WTC11 (cell line): Measurements from ENCODE around the gene ADAMTS15. TPM values are rescaled to one million over a fixed set of nuclear protein-coding genes. Genes with fewer than 3 reads are reported as not detected.

ENCODE experiments used
- ATAC-seq: fragments of 200-7000 bp; cut with Tn5 transposase; 2 replicates; pipeline ENCODE4 v1.10.0; 2021; ENCODE audit warnings: mild to moderate bottlenecking, moderate library complexity
- CTCF ChIA-PET: fragments of 300-600 bp; sonication (Branson Sonifier 250); formaldehyde crosslinking; loops from one replicate; lab custom pipeline; 2021; ENCODE audit warnings: antibody characterized with exemption; lab: Charles Lee
- POLR2A ChIA-PET: fragments of 350-600 bp; sonication (Branson Sonifier 250); formaldehyde crosslinking; loops from one replicate; lab custom pipeline; 2021; ENCODE audit warnings: antibody characterized with exemption; lab: Charles Lee
- DNase-seq: peaks from one replicate; pipeline ENCODE4 v3.0.0; 2021; ENCODE audit warnings: low spot score
- H3K27ac Mint-ChIP-seq: 2 replicates; pipeline ENCODE4 v1.8.0; 2021; ENCODE audit warnings: mixed read lengths
- H3K27me3 Mint-ChIP-seq: 2 replicates; pipeline ENCODE4 v1.8.0; 2021; ENCODE audit warnings: low read depth, mild to moderate bottlenecking, moderate library complexity, mixed read lengths
- H3K36me3 Mint-ChIP-seq: 2 replicates; pipeline ENCODE4 v1.8.0; 2021; ENCODE audit warnings: mixed read lengths
- H3K4me1 Mint-ChIP-seq: 2 replicates; pipeline ENCODE4 v1.8.0; 2022; ENCODE audit warnings: mixed read lengths
- H3K4me3 Mint-ChIP-seq: 2 replicates; pipeline ENCODE4 v1.8.0; 2021; ENCODE audit warnings: mild to moderate bottlenecking, moderate library complexity, mixed read lengths
- H3K9me3 Mint-ChIP-seq: 2 replicates; pipeline ENCODE4 v1.8.0; 2021; ENCODE audit warnings: mixed read lengths
- ATF1 ChIP-seq: sonication (generic); formaldehyde crosslinking; IDR thresholded peaks from 2 replicates; pipeline ENCODE4 v1.8.1; 2023; ENCODE audit warnings: mild to moderate bottlenecking, moderate library complexity, missing genetic modification reagents
- ATF2 ChIP-seq: sonication (generic); formaldehyde crosslinking; IDR thresholded peaks from 2 replicates; pipeline ENCODE4 v1.8.1; 2022; ENCODE audit warnings: low read depth, missing genetic modification reagents, borderline replicate concordance
- ATF3 ChIP-seq: sonication (generic); formaldehyde crosslinking; conservative IDR thresholded peaks from 2 replicates; pipeline ENCODE4 v1.8.1; 2022; ENCODE audit warnings: mild to moderate bottlenecking, missing genetic modification reagents
- HMGXB4 ChIP-seq: sonication (generic); formaldehyde crosslinking; IDR thresholded peaks from 2 replicates; pipeline ENCODE4 v1.8.1; 2023; ENCODE audit warnings: mild to moderate bottlenecking, moderate library complexity, missing genetic modification reagents
- IRF2 ChIP-seq: sonication (generic); formaldehyde crosslinking; IDR thresholded peaks from 2 replicates; pipeline ENCODE4 v1.8.0; 2022; ENCODE audit warnings: low read depth, missing genetic modification reagents, borderline replicate concordance
- JUN ChIP-seq: sonication (generic); formaldehyde crosslinking; IDR thresholded peaks from 2 replicates; pipeline ENCODE4 v1.8.0; 2023; ENCODE audit warnings: mild to moderate bottlenecking, missing genetic modification reagents
- MLX ChIP-seq: sonication (generic); formaldehyde crosslinking; IDR thresholded peaks from 2 replicates; pipeline ENCODE4 v1.8.1; 2023; ENCODE audit warnings: mild to moderate bottlenecking, missing genetic modification reagents, moderate library complexity
- OVOL2 ChIP-seq: fragments of 250-450 bp; sonication (Bioruptor Pico); IDR thresholded peaks from 2 replicates; pipeline ENCODE4 v1.9.0; 2021; ENCODE audit warnings: mild to moderate bottlenecking, borderline replicate concordance
- RELA ChIP-seq: sonication (generic); formaldehyde crosslinking; IDR thresholded peaks from 2 replicates; pipeline ENCODE4 v1.8.1; 2022; ENCODE audit warnings: missing genetic modification reagents, mild to moderate bottlenecking, borderline replicate concordance
- SMAD4 ChIP-seq: sonication (generic); formaldehyde crosslinking; IDR thresholded peaks from 2 replicates; pipeline ENCODE4 v1.8.0; 2022; ENCODE audit warnings: mild to moderate bottlenecking, missing genetic modification reagents
- SOX15 ChIP-seq: fragments of 250-450 bp; sonication (Bioruptor Pico); IDR thresholded peaks from 2 replicates; pipeline ENCODE4 v1.9.0; 2021; ENCODE audit warnings: mild to moderate bottlenecking
- SP1 ChIP-seq: sonication (generic); formaldehyde crosslinking; conservative IDR thresholded peaks from 2 replicates; pipeline ENCODE4 v1.8.1; 2022; ENCODE audit warnings: missing genetic modification reagents
- TP53 ChIP-seq: sonication (generic); formaldehyde crosslinking; IDR thresholded peaks from 2 replicates; pipeline ENCODE4 v1.8.1; 2023; ENCODE audit warnings: mild to moderate bottlenecking, missing genetic modification reagents
- ZNF263 ChIP-seq: sonication (generic); formaldehyde crosslinking; IDR thresholded peaks from 2 replicates; pipeline ENCODE4 v1.8.1; 2022; ENCODE audit warnings: low read depth, mild to moderate bottlenecking, moderate library complexity, missing genetic modification reagents
- ZNF671 ChIP-seq: fragments of 250-450 bp; sonication (Bioruptor Pico); IDR thresholded peaks from 2 replicates; pipeline ENCODE4 v1.8.0; 2021; ENCODE audit warnings: mild to moderate bottlenecking
- total RNA-seq: library from RNA; stranded (reverse); gene quantifications from 3 replicates; pipeline ENCODE4 v1.2.3, GENCODE V29; 2021
- TF ChIP-seq, protein P1 (sequence below): fragments of 250-450 bp; sonication (Bioruptor Pico); IDR thresholded peaks from 2 replicates; pipeline ENCODE4 v1.8.0; 2021; ENCODE audit warnings: mild to moderate bottlenecking
- TF ChIP-seq, protein P2 (sequence below): sonication (generic); formaldehyde crosslinking; IDR thresholded peaks from 2 replicates; pipeline ENCODE4 v1.8.1; 2022; ENCODE audit warnings: mild to moderate bottlenecking, missing genetic modification reagents, moderate library complexity, borderline replicate concordance
- TF ChIP-seq, protein P3 (sequence below): fragments of 250-450 bp; sonication (Bioruptor Pico); IDR thresholded peaks from 2 replicates; pipeline ENCODE4 v2.1.2; 2022; ENCODE audit warnings: mild to moderate bottlenecking, moderate library complexity

Gene ADAMTS15
- total RNA-seq, 1 experiment from 2014 or later: 3.7 TPM

DNA sequence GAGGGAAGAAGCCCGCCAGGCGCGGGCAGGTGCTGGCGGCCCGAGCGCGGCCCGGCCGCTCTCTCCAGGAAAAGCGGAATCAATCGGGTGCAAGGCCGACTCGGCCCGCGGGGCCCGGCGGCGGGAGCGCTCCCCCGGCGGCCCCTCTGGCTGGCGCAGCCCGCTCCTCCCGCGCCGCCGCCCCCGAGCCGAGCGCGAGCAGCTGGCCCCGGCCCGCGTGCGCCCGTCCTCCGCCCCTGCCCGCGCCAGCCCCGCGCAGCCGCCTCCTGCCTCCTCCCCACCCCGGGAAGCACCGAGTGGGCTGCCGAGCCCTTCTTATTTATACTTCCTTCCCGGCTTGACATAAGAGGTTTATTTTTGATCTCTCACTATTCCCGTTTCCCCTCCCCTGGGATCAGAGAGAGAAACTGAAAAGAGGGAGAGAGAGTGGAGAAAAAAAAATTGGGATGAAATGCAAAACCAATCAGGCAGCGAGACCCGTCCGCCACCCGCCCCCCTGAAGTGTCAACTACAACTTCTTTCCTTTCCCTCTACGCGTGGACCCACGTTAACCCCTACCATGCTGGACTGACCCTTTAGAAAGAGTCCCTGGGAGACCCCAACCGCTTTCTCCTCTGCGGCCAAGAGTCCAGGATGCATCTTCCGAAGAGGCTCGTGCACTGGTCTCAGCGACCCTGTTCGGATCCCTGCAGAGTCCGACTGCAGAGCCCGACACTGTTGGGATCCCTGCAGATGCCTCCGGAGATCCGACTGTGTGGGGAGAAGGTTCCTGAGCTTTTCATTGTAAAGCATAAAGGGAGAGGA, 19.9 kb upstream of the ADAMTS15 start, which contains the start of gene ADAMTS8:
Gene ADAMTS8 (minus strand): TSS at position 294 of the 804 bp plus-strand sequence. CDS start 323 bp downstream, outside the sequence.
- 0 out of 2 replicates have a peak, but pooled peaks have one; percentile 22 for TF ChIP-seq SP1 (CRISPR knock-in tag)
- TF ChIP-seq ZNF263: no peak
- TF ChIP-seq, all 79 proteins: peak for 1
- ATAC-seq (peak; percentile 10), DNase-seq (no peak)
- CTCF ChIA-PET: interaction anchor here (0.6 to 9.2 kb wide), 10 partner anchors 15 to 466 kb away, joined by 3 to 152 read pairs (median 4); no protein-coding TSS in a partner anchor
- POLR2A ChIA-PET: no interaction called here
- H3K4me3 Mint-ChIP-seq: peak within 1 kb of the TSS; percentile 85
- H3K36me3 Mint-ChIP-seq: no peaks in the 10 kb centered on the region
- H3K4me1 Mint-ChIP-seq: peaks cover 25% of the 10 kb centered on the region
- no peaks in the 10 kb centered on the region for H3K9me3 Mint-ChIP-seq
- peaks cover 46% of the 10 kb centered on the region for H3K27me3 Mint-ChIP-seq
- no peak within 1 kb of the TSS for H3K27ac Mint-ChIP-seq

DNA sequence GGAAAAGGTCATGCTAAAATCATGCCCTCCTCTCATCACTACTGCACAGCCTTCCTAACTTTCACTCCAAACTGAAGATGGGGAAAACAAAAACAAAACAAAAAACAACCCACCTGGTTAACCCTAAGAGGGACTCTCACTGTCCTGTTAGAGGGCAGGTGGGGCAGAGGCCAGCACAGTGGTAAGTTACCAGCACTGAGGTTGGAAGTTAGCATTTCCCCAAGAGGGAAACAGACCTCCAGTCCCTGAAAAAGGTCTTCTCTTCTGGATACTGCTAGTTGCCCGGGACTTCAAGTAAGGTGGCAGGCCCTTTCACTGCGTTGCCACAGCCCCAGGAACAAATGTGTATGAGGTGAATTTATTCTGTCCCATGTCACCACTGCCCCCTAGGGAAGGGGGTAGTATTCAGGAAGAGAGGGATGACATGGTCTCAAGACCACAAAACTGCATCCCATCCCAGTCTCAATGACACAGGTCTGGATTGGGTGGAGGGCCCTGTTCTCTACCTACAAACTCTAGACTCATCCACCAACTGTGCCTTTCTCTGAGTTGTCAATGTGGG, 19.2 kb upstream of the ADAMTS15 start:
- Mint-ChIP-seq H3K4me1 (peaks cover 25% of the 10 kb centered on the region), H3K4me3 (peak overlapping the region; percentile 85), H3K27me3 (peaks cover 46% of the 10 kb centered on the region), H3K36me3 (no peaks in the 10 kb centered on the region), H3K27ac (no peak overlapping the region), H3K9me3 (no peaks in the 10 kb centered on the region)
- ChIA-PET CTCF (interaction anchor here (0.6 to 9.2 kb wide), 8 partner anchors 14 to 433 kb away, joined by 3 to 152 read pairs (median 4); no protein-coding TSS in a partner anchor), POLR2A (no interaction called here)
- ATAC-seq: no peak
- TF ChIP-seq ATF1 (CRISPR knock-in tag) (0 out of 2 replicates have a peak, but pooled peaks have one; percentile 3), SOX15 (CRISPR knock-in tag) (no peak)
- no peak for DNase-seq

GRCh38 chr11:130429983-130430382, 18.5 kb upstream of the ADAMTS15 start:
- ChIA-PET CTCF (interaction anchor here (1.0 to 9.2 kb wide), 6 partner anchors 23 to 462 kb away, joined by 3 to 152 read pairs (median 8); no protein-coding TSS in a partner anchor), POLR2A (no interaction called here)
- Mint-ChIP-seq H3K36me3 (no peaks in the 10 kb centered on the region), H3K9me3 (no peaks in the 10 kb centered on the region), H3K27ac (no peak overlapping the region), H3K4me1 (peaks cover 25% of the 10 kb centered on the region), H3K27me3 (peaks cover 46% of the 10 kb centered on the region), H3K4me3 (no peak overlapping the region)
- ATAC-seq: no peak
- no peak for DNase-seq
- no peak for TF ChIP-seq TP53 (CRISPR knock-in tag)
- no peak for TF ChIP-seq OVOL2 (CRISPR knock-in tag)
- TF ChIP-seq SMAD4 (CRISPR knock-in tag): no peak
- no peak for TF ChIP-seq SOX15 (CRISPR knock-in tag)
- TF ChIP-seq HMGXB4 (CRISPR knock-in tag): no peak
- no peak for TF ChIP-seq ATF3 (CRISPR knock-in tag)
- no peak for TF ChIP-seq JUN (CRISPR knock-in tag)
- no peak for TF ChIP-seq MLX (CRISPR knock-in tag)
- TF ChIP-seq IRF2 (CRISPR knock-in tag): no peak
- TF ChIP-seq RELA: no peak
- TF ChIP-seq ZNF671 (CRISPR knock-in tag): no peak
- TF ChIP-seq ATF2: no peak
- TF ChIP-seq, protein P1, sequence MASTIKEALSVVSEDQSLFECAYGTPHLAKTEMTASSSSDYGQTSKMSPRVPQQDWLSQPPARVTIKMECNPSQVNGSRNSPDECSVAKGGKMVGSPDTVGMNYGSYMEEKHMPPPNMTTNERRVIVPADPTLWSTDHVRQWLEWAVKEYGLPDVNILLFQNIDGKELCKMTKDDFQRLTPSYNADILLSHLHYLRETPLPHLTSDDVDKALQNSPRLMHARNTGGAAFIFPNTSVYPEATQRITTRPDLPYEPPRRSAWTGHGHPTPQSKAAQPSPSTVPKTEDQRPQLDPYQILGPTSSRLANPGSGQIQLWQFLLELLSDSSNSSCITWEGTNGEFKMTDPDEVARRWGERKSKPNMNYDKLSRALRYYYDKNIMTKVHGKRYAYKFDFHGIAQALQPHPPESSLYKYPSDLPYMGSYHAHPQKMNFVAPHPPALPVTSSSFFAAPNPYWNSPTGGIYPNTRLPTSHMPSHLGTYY (CRISPR knock-in tag): no peak
- no peak for TF ChIP-seq ZNF263
- TF ChIP-seq, protein P2, sequence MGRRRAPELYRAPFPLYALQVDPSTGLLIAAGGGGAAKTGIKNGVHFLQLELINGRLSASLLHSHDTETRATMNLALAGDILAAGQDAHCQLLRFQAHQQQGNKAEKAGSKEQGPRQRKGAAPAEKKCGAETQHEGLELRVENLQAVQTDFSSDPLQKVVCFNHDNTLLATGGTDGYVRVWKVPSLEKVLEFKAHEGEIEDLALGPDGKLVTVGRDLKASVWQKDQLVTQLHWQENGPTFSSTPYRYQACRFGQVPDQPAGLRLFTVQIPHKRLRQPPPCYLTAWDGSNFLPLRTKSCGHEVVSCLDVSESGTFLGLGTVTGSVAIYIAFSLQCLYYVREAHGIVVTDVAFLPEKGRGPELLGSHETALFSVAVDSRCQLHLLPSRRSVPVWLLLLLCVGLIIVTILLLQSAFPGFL: no peak
- TF ChIP-seq, protein P3, sequence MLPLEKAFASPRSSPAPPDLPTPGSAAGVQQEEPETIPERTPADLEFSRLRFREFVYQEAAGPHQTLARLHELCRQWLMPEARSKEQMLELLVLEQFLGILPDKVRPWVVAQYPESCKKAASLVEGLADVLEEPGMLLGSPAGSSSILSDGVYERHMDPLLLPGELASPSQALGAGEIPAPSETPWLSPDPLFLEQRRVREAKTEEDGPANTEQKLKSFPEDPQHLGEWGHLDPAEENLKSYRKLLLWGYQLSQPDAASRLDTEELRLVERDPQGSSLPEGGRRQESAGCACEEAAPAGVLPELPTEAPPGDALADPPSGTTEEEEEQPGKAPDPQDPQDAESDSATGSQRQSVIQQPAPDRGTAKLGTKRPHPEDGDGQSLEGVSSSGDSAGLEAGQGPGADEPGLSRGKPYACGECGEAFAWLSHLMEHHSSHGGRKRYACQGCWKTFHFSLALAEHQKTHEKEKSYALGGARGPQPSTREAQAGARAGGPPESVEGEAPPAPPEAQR (CRISPR knock-in tag): no peak
